Keratinocyte (primary cell): ENCODE data around the gene ACTA2. TPM values are rescaled to one million over a fixed set of nuclear protein-coding genes. Genes with fewer than 3 reads are reported as not detected.

Source experiments
- DNase-seq: peaks from one replicate; pipeline ENCODE4 v3.0.0-alpha.2; 2011; ENCODE audit warnings: low read depth, missing footprints, low spot score
- FAIRE-seq: peaks from 2 replicates; lab custom pipeline; 2011; peaks lifted over from hg19 to GRCh38; lab: Jason Lieb, UNC
- H2AFZ ChIP-seq: 2 replicates; pipeline ENCODE4 v1.6.0; 2012; ENCODE audit warnings: low read length, control low read depth, inconsistent platforms; ENCODE audit not compliant: control insufficient read depth
- H3K27ac ChIP-seq: 2 replicates; pipeline ENCODE4 v1.5.1; 2011; ENCODE audit warnings: low read length; ENCODE audit not compliant: control insufficient read depth, insufficient read depth
- H3K27me3 ChIP-seq: 3 replicates; pipeline ENCODE4 v1.6.0; 2011; ENCODE audit warnings: low read length; ENCODE audit not compliant: control insufficient read depth, insufficient read depth; ENCODE audit errors: extremely low read depth
- H3K36me3 ChIP-seq, 2 experiments: 2 replicates in 1 of 2; 3 replicates in 1 of 2; pipeline ENCODE4 v1.5.1; 2011; ENCODE audit warnings: low read length in 2 of 2, mild to moderate bottlenecking in 1 of 2; ENCODE audit not compliant: control insufficient read depth in 2 of 2, insufficient read depth in 2 of 2; ENCODE audit errors: extremely low read depth in 1 of 2
- H3K4me1 ChIP-seq: 3 replicates; pipeline ENCODE4 v1.5.1; 2011; ENCODE audit warnings: low read length; ENCODE audit not compliant: control insufficient read depth, insufficient read depth; ENCODE audit errors: extremely low read depth
- H3K4me2 ChIP-seq: 3 replicates; pipeline ENCODE4 v1.6.0; 2011; ENCODE audit warnings: low read depth, low read length; ENCODE audit not compliant: control insufficient read depth, insufficient read depth; ENCODE audit errors: extremely low read depth
- H3K4me3 ChIP-seq, 3 experiments: fragments of 200-600 bp in 1 of 3; sonication (generic) in 1 of 3; 2 replicates in 2 of 3; 3 replicates in 1 of 3; pipeline ENCODE4 v1.5.1; 2011 to 2016; ENCODE audit warnings: low read length in 3 of 3, mild to moderate bottlenecking in 3 of 3, control low read depth in 2 of 3, inconsistent platforms in 1 of 3, low read depth in 1 of 3, mixed read lengths in 1 of 3, mixed run types in 1 of 3, moderate library complexity in 1 of 3; ENCODE audit not compliant: control insufficient read depth in 2 of 3, insufficient read depth in 2 of 3; ENCODE audit errors: extremely low read depth in 1 of 3
- H3K79me2 ChIP-seq: 2 replicates; pipeline ENCODE4 v1.6.0; 2012; ENCODE audit warnings: low read length; ENCODE audit not compliant: control insufficient read depth, insufficient read depth
- H3K9ac ChIP-seq: 3 replicates; pipeline ENCODE4 v1.6.0; 2011; ENCODE audit warnings: low read length; ENCODE audit not compliant: control insufficient read depth, insufficient read depth; ENCODE audit errors: extremely low read depth
- H3K9me1 ChIP-seq: 3 replicates; pipeline ENCODE4 v1.6.0; 2011; ENCODE audit warnings: low read length; ENCODE audit not compliant: control insufficient read depth, insufficient read depth; ENCODE audit errors: extremely low read depth
- H3K9me3 ChIP-seq: 2 replicates; pipeline ENCODE4 v1.5.1; 2012; ENCODE audit warnings: low read depth, low read length; ENCODE audit not compliant: control insufficient read depth
- H4K20me1 ChIP-seq: 3 replicates; pipeline ENCODE4 v1.6.0; 2011; ENCODE audit warnings: low read length; ENCODE audit not compliant: control insufficient read depth, insufficient read depth; ENCODE audit errors: extremely low read depth
- EZH2 ChIP-seq: IDR thresholded peaks from one replicate; pipeline ENCODE4 v1.6.1; 2012; ENCODE audit warnings: inconsistent platforms, mild to moderate bottlenecking, low read length, moderate library complexity
- dilution Hi-C: fragments of 300-500 bp; cut with MboI; formaldehyde crosslinking; loops from one replicate; pipeline ENCODE4 v1.7.0; 2020; ENCODE audit warnings: low sequenced_read_pairs; ENCODE audit not compliant: extremely low pct_ligation_motif_present
- polyA plus RNA-seq, 5 experiments: library from polyadenylated mRNA; depleted of rRNA in 3 of 5; stranded (reverse) in 3 of 5; stranded (forward) in 1 of 5; unstranded in 1 of 5; fragments of >200 nt; gene quantifications; 1 replicate in 1 of 5; 2 replicates in 3 of 5; 3 replicates in 1 of 5; pipeline versions ENCODE4 v1.2.1 to v1.2.3, GENCODE V29; 2011 to 2012; ENCODE audit warnings: missing spikeins in 2 of 5, low read depth in 1 of 5, low replicate concordance in 1 of 5
- TF ChIP-seq, protein P1 (sequence below), 3 experiments: IDR thresholded peaks in 1 of 3; conservative IDR thresholded peaks in 1 of 3; optimal IDR thresholded peaks in 1 of 3; 2 replicates in 2 of 3; 3 replicates in 1 of 3; pipeline versions ENCODE3 to v1.5.1; 2011; ENCODE audit warnings: low read length in 3 of 3, mild to moderate bottlenecking in 3 of 3, moderate library complexity in 2 of 3, control low read depth in 1 of 3, inconsistent platforms in 1 of 3; ENCODE audit not compliant: insufficient read depth in 2 of 3; ENCODE audit errors: extremely low read depth in 1 of 3

Gene ACTA2
- polyA plus RNA-seq, 1 donor (not counting 4 experiments of a cell fraction or from before 2014, with no cell fraction given): 3.7 TPM

GRCh38 chr10:88927416-88927690, 25.2 kb downstream of the ACTA2 start:
- Histone ChIP-seq H3K9me3 (no peaks in the 10 kb centered on the region), H3K4me1 (peaks cover 2% of the 10 kb centered on the region), H3K4me3 (no peak overlapping the region), H3K27ac (no peak overlapping the region), H3K27me3 (no peaks in the 10 kb centered on the region), H3K4me2 (no peak overlapping the region), H4K20me1 (no peaks in the 10 kb centered on the region), H3K36me3 (peaks cover 0 to 5% of the 10 kb centered on the region in 2 experiments), H3K9me1 (no peaks in the 10 kb centered on the region), H3K9ac (no peak overlapping the region), H2AFZ (no peak overlapping the region), H3K79me2 (no peaks in the 10 kb centered on the region)
- no peak for FAIRE-seq
- TF ChIP-seq EZH2: no peak
- TF ChIP-seq, protein P1, sequence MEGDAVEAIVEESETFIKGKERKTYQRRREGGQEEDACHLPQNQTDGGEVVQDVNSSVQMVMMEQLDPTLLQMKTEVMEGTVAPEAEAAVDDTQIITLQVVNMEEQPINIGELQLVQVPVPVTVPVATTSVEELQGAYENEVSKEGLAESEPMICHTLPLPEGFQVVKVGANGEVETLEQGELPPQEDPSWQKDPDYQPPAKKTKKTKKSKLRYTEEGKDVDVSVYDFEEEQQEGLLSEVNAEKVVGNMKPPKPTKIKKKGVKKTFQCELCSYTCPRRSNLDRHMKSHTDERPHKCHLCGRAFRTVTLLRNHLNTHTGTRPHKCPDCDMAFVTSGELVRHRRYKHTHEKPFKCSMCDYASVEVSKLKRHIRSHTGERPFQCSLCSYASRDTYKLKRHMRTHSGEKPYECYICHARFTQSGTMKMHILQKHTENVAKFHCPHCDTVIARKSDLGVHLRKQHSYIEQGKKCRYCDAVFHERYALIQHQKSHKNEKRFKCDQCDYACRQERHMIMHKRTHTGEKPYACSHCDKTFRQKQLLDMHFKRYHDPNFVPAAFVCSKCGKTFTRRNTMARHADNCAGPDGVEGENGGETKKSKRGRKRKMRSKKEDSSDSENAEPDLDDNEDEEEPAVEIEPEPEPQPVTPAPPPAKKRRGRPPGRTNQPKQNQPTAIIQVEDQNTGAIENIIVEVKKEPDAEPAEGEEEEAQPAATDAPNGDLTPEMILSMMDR (optimal IDR thresholded peaks at IDR 0.05 in 1 of 3, IDR thresholded peaks at IDR 0.05 in 1 of 3, conservative IDR thresholded peaks at IDR 0.05 in 1 of 3; ENCODE audit: extremely low read depth in 1 of 3, insufficient read depth in 2 of 3, low read length in 3 of 3): no peak
- DNase-seq: no peak
- dilution Hi-C loops: no loop called here

DNA sequence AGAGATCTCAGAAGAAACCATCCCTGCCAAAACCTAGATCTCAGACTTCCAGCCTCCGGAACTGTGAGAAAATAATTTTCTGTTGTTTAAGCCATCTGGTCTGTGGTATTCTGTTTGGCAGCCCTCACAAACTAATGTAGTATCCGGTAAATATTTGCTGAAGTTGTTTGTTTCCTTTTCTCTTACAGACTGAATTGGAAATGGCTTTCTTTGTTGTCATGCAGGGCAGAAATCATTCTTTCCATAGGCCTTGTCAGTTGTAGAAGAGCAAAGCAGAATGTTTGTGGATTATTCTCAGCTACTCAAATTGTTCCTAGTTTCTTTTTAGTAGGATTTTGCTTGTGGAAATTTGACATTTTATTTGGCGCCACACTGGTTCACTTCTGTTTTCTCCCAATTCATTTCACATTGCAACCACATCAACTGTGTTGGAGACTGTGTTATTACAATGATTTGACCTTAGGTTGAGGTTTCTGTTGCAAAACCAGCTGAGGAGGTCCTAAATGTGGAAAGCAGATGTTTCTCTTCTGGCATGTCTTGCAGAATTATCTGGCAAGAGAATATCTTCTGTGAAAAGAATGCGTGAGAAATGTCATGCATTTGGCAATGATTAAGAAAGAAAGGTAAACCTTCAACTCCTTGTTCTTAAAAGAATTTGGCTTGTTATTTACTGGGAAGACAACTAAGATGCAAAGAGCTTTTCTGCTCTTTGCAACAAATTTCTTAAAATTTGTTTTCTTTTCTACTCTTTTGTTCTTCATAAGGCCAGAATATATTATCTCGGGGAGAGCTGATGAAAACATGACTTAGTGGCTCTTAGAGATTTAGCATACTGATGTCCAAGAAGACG, 25.8 kb downstream of the ACTA2 start:
- FAIRE-seq (no peak), DNase-seq (no peak)
- H3K4me3 ChIP-seq: no peak overlapping the region
- H3K9me1 ChIP-seq: no peaks in the 10 kb centered on the region
- H3K4me2 ChIP-seq: no peak overlapping the region
- no peaks in the 10 kb centered on the region for H3K9me3 ChIP-seq
- H3K4me1 ChIP-seq: no peaks in the 10 kb centered on the region
- no peak overlapping the region for H3K27ac ChIP-seq
- TF ChIP-seq, protein P1 (optimal IDR thresholded peaks at IDR 0.05 in 1 of 3, IDR thresholded peaks at IDR 0.05 in 1 of 3, conservative IDR thresholded peaks at IDR 0.05 in 1 of 3; ENCODE audit: extremely low read depth in 1 of 3, insufficient read depth in 2 of 3, low read length in 3 of 3): no peak
- no peak for TF ChIP-seq EZH2
- H4K20me1 ChIP-seq: no peaks in the 10 kb centered on the region
- H3K27me3 ChIP-seq: no peaks in the 10 kb centered on the region
- dilution Hi-C loops: no loop called here
- no peak overlapping the region for H3K9ac ChIP-seq
- H3K79me2 ChIP-seq: no peaks in the 10 kb centered on the region
- H3K36me3 ChIP-seq: peaks cover 0 to 5% of the 10 kb centered on the region in 2 experiments
- no peak overlapping the region for H2AFZ ChIP-seq
